HG02885 (cell line): ENCODE results near the gene CDK14.

ENCODE experiments used
- ATAC-seq: cut with Tn5 transposase; IDR thresholded peaks from one replicate; pipeline ENCODE4 v1.9.1; 2021; ENCODE audit warnings: mild to moderate bottlenecking; ENCODE audit not compliant: unreplicated experiment, poor library complexity

CDK14 gene

DNA sequence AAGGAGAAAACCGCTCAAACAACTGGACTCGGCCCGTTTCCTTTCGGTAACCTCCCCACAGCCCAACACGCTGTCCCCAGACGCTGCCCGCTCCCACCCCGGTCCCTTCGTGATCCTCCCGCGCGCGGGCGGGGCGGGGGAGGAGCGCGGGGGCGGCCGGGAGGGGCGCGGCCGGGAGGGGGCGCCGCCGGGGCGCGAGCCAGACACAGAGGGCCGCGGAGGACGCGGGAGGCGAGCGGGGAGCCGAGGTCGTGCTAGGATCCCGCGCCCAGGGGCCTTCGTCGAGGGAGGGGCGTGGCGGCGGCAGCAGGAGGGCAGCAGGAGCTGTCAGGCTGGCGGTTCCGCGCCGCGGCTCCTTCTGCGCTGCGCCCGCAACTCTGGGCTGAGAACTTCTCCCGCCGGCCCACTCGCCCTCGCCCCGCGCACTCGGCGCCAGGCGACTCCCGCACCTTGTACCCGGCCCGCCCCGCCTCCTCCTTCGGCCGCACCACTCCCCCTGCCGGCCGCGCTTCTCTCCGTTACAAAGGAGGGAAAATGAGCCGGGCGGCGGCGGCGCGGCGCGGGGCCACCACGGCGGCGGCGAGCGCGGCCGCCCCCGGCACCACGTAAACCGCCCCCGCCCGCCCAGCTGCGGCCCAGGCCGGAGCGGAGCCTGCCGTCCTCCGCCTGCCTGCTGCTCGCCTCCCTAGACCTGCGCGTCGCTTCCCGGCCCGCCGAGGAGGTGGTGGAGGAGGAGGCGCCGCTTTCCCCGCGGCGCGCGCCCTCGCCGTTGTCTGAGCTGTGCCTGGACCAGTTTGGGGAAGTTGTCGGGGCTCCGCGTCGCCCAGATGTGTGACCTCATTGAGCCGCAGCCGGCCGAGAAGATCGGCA lies at the start of gene CDK14:
TSS of gene CDK14 (plus strand) at position 521 of the 870 bp plus-strand sequence. CDS start at position 828, 307 bp downstream.
- ATAC-seq: peak; percentile 58

DNA sequence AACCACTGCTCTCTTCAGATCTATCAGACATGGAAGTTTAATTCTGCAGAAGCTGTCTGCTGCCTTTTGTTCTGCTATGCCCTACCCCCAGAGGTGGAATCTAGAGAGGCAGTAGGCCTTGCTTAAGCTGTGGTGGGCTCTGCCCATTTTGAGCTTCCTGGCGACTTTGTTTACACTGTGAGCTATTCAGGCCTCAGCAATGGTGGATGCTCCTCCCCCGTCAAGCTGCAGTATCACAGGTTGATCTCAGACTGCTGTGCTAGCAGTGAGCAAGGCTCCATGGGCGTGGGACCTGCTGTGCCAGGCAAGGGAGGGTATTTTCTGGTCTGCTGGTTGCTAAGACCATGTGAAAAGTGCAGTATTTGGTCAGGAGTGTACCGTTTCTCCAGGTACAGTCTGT lies 45.1 kb upstream of the CDK14 start:
- no peak for ATAC-seq

DNA sequence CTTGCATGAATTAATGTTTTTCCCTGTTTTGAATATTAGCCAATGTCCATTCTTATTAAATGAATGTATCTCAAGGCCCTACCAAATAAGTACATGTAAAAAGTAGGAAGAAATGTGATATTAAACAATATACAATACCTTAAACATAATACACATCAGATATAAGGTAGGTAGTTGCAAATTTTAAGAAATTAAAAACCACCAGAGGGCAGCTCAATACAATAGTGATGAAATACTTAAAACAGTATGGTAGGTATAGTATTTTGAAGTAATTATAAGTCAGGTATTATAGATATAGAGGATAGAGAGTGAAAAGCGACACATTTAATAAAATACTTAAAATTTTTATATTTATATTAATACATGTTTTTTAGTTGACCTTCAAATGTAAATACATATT lies 43.6 kb upstream of the CDK14 start:
- no peak for ATAC-seq

DNA sequence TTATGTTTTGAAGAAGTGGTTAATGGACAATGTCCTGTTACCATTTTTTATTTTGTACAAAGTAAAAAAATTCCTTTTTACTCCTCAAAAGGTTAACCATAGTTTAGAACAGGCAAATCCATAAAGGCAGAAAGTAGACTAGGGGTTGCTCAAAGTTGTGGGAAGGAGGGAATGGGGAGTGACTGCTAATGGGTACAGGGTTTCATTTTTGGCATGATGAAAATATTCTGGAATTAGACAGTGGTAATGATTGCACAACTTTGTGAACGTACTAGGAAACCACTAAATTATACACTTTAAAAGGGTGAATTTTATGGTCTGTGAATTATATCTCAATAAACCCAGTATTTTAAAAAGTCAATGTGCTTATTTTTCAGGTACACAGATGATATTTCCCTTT lies 35.4 kb upstream of the CDK14 start:
- no peak for ATAC-seq

DNA sequence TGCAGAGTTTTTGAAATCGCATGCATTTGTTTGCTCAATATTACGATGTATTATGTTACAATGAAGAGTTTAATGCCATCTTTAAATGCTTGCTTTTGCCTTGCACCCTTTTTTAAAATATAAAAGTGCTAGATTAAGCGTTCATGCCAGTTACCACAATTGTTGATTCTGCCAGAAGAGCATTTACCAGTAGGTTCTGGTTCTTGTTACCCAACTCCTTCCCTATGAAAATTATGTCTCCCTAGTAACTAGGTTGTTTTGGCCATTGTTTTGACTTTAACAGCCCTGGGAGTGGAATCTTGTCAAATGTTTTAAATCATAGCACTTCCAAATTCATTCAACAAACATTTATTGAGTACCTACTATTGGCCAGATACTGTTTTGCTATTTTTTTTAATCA lies 32.8 kb upstream of the CDK14 start:
- no peak for ATAC-seq

DNA sequence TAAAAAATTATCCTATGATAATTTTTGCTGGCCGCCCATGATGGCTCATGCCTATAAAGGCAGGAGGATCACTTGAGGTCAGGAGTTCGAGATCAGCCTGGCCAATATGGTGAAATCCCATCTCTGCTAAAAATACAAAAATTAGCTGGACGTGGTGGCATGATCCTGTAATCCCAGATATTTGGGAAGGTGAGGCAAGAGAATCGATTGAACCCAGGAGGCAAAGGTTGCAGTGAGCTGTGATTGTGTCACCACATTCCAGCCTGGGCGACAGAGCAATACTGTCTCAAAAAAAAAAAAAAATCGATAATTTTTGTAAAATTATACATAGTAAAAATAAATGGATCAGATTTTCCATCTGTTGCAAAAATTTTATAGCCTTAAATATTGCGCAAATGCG lies 31.7 kb upstream of the CDK14 start:
- ATAC-seq: no peak

DNA sequence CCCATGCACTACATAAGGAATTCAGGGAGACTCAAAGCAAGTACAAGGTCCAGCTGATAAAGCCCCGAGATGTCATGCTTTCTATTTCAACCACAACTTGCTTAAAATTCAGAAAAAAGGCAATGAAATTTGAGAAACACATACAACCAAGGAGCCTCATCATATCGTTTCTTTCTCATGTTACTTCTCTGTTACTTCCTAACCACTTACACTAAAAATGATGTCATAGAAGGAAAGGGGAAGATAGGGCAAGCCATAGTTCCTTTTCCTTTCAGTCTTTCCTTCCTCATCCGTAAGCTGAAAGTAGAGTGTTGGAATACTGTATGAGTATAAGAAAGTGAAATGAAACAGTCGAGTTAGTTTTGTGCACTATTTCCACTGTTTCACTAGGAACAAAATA lies 27.9 kb upstream of the CDK14 start:
- ATAC-seq: no peak

DNA sequence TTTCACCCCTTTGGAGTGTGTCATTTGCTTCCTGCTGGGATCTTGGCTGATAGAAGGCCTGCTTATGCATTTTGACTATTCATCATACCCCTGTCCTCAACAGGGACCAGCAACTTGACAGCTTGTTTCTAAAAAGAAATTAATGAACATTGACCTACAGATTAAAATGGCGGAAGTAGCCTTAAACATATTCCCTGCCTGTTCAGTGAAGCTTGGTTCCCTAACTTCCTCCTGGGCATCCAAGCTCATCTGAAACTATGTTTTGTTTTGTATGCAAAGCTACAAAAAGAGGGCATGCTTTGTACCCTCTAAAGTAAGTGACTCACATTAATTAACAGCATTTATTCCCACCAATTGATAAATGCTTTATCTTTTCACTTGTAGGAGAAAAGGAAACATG lies 26.8 kb upstream of the CDK14 start:
- no peak for ATAC-seq

DNA sequence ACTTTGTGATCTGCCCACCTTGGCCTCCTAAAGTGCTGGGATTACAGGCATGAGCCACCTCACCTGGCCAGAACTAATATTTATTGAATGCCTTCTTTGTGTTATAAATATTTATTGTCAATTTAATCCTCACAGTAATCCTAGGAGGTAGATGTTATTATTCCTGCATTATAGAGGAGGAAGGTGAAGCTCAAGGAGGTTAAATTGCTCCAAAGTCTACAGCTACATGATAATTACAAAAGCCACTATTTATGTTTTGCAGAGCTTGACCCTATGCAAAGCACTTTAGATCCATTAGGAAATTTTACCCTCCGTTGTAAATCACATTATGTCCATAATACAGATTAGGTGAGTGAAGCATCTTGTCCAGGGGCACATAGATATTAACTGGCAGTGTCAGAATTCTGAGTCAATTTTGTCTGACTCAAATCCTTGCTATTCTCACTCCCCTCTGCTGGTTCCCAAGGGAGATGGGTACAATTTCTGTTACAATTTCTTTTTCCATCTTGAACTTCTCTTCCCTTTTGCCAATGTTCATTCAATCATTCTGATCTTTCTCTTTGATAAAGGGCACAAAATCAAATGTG lies 25.7 kb upstream of the CDK14 start:
- no peak for ATAC-seq

DNA sequence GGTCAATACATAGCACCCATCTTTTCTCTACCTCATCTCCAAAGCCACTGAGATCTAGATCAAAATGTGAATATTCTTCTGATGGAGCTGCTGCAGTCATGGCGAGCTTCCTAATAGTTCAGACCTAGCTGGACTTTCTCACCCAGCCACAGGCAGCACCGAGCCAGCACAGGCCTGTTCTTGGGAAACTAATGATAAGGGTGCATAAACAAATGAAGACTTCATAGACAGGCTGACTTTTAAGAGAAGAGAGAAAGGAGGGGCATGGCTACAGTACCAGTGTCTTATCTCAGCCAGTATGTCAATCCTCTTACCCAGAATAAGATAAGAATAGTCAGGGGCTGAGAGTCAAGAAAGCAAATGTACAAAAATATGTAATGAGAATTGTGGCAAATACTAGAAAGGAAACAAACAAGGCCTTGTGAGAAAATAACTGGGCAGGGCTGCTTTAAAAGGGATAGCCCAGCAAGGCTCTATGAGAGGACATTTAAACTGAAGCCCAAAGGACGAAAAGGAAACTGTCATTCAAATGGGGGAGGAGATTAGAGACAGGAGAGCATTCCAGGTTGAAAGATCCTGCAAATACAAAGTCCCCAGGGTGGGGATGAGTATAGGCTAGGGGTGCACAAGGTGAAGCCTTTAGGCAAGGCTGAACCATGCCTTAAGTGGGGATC lies 21.8 kb upstream of the CDK14 start:
- no peak for ATAC-seq

DNA sequence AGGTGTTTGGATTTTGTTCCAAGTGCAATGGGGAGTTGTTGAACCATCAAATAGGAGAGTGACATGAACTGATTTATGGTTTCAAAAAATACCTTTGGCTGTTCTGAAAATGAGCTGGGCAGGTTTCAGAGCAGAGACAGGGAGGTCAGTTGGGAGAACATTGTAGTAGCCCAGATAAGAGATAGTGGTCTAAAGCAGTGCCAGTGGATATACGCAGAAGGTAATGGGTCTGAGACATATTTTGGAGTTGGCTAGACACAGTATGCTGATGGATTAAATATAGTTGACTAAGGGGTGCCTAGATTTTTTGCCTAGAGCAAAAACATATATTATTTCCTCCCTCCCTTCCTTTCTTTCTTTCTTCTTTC lies 21.3 kb upstream of the CDK14 start:
- ATAC-seq: no peak

DNA sequence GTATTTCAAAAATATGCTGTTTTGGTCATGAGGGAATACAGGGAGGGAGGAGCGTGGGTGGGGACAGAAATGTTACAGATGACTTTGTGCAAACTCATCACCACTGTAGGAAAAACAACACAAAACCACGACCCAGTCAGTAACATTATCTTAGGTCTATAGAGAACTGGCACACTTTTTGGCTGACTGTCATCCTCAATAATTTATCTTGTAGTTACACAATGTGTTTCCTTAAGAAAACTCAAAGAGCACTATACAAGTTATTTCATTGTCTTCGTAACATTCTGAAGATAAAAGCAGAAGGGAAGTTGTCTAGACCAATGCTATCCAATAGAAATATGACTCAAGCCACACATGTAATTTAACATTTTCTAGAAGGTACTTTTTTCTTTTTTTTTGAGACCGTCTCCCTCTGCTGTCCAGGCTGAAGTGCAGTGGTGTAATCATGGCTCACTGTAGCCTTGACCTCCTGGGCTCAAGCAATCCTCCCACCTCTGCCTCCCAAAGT lies 16.9 kb upstream of the CDK14 start:
- ATAC-seq: no peak

DNA sequence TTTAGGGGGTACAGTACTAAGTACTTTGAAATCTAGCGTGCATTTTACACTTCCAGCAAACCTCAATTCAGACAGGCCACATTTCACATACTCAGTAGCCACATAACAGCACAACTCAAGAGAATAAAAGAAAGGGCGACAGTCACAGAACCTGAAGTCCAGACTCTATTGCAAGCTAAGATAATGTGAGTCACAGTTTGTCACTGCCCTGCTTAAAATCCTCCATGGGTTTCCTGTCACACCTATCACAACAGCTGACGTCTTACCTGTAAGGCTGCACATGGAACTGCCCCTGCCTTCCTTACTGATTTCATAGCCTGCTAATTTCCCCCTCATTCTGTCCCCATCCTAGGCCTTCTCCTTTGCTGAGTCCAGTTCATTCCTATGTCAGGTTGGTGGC lies 16.1 kb upstream of the CDK14 start:
- no peak for ATAC-seq

DNA sequence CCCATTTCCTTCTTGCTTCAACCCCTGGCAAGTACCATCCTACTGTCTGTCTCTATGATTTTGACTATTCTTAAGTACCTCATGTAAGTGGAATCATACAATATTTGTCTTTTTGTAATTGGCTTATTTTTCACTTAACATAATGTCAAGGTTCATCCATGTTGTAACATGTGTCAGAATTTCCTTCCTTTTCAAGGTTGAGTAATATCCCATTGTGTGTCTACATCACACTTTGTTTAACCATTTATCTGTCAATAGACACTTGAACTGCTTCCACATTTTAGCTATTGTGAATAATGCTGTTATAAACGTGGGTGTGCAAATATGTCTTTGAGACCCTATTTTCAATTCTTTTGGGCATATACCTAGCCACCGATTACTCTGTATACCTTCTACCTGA lies 14.0 kb upstream of the CDK14 start:
- no peak for ATAC-seq

DNA sequence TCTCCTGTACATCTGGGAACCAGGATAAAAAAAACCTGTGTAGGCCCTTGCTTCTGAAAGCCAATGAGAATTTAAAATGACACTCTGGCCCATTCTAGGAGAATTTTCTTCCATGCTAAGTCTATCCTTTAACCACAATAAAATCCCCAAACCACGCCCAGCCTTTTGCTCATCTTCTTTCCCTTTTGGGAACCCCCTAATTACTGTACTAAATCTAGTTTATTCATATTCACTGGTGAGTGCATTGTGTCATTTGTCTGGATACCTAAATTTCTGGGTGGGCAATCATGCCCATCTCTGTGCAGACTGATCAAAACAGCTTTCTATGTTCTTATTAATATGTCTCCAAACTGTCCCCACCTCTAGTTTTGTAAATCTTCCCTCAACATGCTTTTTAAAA lies 11.7 kb upstream of the CDK14 start:
- no peak for ATAC-seq

DNA sequence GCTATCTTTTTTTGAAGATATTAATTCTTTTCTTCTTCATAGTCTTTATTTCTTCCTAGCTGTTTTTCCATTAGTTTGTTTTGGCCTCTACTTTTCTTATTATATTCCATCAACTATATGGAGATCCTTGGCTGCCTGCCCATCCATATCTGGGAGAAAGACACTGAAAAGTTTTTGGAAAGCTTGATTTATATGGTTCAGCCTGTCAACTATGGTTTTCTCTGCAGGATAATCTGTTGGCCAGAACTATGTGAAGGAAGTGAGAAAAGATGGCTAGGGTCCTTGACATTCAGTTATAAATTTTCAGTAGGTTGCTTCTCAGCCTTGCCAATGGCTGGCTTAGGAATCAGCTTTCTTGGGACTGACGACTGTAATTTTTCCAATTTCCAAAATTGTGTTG lies 10.0 kb upstream of the CDK14 start:
- ATAC-seq: no peak

DNA sequence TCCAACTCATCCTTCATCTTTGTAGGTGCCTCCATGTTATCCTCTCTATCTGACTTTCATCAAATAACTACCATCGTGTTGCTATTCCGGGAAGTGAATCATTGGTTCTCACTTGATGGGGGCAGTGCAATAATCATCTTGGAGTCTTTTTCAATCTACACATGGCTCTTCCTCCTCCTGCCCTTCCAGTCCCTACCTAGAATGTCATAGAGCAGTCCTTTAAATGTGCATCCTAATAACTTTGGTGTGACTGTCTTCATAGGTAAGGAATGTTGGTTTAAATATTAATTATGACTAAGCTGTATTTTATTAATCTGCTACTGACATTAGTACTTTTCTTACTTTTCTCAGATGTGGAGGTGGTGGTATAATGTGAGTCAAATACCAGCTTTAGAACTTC lies 8.4 kb upstream of the CDK14 start:
- ATAC-seq: no peak

DNA sequence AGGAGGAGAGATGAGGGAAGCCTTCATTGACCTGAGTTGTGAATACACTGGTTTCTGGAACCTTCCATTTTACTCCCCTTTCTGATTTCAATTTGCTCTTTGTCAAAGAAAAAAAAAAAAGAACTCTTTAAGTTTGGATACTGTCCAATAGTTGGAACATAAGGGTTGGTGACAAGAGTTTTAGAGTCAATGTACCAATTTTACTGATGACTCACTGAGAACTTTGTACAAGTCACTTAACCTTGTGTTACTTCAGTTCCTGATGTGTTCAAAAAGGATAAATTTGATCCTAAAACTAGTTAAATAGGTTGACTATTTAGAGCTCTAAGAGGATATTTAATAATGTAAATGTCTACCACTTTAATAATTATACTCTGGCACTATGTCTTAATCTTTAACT lies 4.1 kb upstream of the CDK14 start:
- no peak for ATAC-seq

DNA sequence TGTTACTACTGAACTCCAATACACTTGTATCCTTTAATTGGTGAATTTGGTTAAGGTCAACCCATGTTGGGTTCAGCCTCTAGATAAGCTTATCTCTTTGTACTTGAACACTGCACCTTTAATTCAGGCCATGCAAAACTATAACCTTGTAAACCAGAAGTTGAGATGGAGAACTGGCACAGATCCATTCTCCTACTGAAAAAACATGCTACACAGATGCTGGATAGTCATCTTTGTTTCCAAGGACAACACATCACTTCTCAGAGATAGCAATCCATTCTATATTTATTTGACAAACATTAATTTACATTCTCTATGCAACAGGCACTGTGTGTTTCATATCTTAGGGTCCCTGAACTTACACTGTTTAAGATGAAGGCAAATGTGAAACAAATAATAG lies 2.9 kb upstream of the CDK14 start:
- no peak for ATAC-seq

DNA sequence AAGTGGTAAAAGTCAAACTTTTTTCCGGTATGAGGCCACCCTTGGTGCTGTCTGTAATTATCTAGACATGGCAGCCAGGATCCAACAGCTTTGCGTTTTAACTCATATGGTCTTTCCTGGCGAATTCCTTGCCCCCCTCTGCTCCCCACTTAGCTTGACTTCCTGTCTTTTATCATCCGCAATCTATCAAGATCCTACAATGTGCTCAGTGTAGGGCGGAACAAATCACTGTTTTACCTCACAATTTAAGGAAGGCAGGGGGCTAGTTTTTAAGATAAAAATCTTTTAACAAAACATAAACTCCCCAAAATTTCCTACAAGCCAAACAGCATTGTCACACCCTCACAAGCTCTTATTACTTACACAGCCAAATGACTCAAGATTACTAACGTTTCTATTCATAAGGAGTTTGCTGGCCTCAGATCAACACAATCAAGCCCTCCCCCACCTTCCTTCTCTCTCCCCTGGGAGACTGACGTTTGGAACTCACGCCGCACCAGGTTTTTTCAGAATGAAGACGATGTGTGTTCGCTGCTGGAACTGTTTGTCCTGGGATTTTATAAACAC lies 1.3 kb upstream of the CDK14 start:
- no peak for ATAC-seq

DNA sequence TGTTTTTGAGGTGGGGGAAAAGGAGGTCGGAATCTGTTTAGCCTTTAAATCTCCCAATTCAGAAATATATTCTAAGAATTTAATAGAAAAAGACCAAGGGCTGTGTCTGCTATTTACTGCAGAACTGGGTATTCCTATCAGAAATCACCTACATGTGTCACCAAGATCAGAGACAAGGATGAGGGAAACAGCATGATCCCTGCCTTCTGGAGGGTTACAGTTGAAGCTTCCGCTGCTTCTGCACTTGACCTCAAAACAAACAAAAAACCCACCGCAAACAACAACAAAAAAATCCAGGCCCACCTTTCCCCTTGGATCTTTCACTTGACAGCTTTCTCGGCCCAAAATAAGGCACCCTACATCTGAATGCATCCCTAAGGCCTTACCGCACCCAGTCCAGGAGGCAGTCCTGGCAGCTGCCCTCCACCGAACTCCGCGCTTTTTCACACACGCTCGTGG lies 750 bp upstream of the CDK14 start:
- no peak for ATAC-seq
